ENCODE data around the gene TP53BP1.

TP53BP1 gene

GRCh38 chr15:43517354-43518196, 24.6 kb upstream of the TP53BP1 start, which contains the start of gene MAP1A:
TSS of gene MAP1A (plus strand) at chr15:43517608. CDS start at chr15:43521474, 3,866 bp downstream.
- peak; percentile 15 for DNase-seq

DNA sequence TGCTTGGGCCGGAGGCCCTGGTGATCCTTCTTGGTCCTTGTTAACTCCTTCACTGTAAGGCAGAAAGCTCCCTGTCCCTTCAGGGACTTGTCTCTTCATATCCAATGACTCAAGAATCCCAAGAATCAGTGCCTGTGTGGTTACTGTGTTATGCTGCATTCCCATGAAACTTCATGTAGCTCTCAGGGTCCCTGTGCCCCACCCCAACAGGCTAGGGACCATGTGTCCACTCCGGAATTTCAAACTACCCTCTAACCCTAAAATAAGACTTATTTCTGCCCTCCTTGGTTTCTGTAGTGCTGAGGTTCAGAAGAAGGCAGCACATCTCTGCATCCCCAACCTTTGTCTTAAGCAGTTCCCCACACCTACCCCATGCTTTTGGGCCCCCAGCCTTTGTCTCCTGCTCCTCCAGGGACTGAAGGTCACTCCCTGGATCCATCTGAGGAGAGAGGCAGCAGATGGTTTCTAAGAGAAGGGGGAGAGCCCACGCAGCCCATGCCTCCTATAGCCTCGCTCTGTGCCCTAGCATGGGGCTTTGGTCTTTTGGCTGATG, 23.9 kb upstream of the TP53BP1 start:
- no peak for DNase-seq

DNA sequence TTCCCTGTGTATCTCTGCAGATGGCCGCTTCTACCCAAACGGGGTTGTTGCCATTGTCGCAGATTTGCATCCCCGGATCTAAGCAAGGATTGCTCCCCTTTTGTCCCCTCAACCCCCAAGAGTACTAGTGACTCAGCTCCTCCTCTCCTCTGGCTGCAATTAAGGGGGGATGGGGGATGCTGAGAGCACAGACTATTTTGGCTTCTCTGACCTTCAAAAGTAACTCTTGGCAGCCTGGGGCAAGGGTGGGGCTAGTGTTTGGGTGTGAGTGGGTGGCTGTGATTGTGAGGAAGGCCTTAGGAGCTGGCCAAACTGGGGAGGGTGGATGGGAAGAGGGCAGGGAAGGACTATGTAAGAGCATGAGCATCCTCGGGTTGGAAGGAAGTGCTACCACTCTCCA, 23.2 kb upstream of the TP53BP1 start:
- DNase-seq = no peak

GRCh38 chr15:43515741-43516140, 22.8 kb upstream of the TP53BP1 start:
- DNase-seq = no peak

GRCh38 chr15:43514241-43515057, 21.5 kb upstream of the TP53BP1 start:
- peak; percentile 11 for DNase-seq

GRCh38 chr15:43513550-43513949, 20.6 kb upstream of the TP53BP1 start:
- no peak for DNase-seq

DNA sequence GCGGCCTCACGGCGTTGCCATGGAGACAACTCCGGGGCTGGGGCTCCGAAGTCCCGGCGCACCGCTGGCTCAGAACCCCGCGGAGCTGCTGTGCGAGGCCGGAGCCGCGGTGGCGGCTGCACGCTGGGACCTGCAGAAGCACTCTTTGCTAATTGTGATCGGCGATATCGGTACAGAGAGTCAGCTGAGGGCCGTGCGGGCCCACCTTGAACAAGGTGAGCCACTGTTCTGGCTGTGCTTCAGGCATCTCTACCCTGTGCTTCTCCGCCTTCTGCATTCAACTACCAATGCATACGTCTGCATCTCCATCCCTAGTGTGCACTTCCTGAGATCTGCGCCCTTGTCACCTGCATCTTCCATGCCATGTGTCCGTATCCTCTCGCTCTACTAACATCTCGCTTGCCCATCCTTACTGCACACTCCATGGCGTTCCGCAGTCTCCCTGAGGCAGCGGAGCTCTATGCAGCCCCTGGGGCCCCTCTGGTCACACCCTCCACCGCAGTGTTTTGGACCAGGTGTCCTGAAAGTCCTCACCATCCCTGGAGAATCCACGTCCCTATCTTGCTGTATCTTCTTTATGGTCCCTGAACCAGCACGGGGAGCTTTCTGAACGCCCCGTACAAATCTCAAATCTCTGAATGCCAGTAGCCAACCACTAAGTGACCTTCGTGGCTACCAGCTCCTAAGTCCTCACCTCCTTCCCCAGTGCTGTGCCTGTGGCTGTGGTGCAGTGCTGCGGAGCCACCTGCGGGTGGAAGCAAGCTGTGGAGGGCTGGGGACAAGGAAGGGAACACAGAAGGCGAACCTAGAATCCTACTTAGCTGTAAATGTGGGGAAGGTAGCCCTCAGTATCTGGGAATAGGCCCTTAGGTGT, 18.3 kb upstream of the TP53BP1 start:
- DNase-seq = peak; percentile 53

DNA sequence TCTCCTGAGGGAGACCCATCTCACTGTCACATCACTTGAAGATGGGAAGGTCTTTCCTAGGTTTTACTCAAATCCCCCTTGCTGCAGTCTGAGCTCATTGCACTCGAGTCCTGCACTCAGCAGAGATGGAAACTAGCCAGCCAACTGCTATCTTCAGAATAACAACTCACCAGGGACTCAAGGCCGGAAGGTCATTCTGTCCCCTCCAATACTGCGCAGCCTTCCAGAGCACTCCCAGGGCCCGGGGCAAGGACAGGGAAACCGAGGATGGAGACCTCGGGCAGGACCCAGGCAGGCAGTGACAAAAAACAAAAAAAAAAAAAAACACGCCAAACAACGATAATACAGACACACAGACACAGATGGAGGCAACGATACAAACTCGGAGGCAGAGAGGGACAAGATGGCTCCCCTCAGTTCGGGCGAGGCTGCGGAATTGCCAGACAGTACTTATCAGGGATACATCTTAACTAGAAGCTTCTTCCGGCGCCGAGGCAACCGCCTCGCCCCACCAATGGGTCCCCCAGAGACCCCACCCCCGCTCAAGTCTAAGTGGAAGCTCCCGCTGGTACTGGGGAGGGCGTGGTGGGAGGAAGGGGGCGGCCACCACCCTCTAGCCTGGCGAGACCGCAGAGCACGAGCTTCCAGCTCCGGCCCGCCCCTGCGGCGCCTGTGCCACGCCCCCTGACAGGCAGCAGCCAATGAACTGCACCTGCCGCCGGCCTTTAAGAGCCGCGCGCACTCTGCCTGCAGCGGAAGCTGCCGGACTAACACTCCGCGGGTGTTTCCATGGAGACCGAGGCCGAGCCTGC, 17.4 kb upstream of the TP53BP1 start:
- DNase-seq = peak; percentile 98

GRCh38 chr15:43509660-43510199, 16.8 kb upstream of the TP53BP1 start:
- DNase-seq = no peak

GRCh38 chr15:43508991-43509659, 16.2 kb upstream of the TP53BP1 start:
- DNase-seq = peak; percentile 7

GRCh38 chr15:43508421-43508820, 15.5 kb upstream of the TP53BP1 start:
- DNase-seq = no peak

- no peak for DNase-seq
Measured at GRCh38 chr15:43505738-43506137, 12.8 kb upstream of the TP53BP1 start.

- no peak for DNase-seq
Measured at GRCh38 chr15:43499635-43500034, 6.7 kb upstream of the TP53BP1 start.

- DNase-seq = no peak
Measured at GRCh38 chr15:43498990-43499389, 6.0 kb upstream of the TP53BP1 start.

- no peak for DNase-seq
Measured at GRCh38 chr15:43493703-43494472, 932 bp upstream of the TP53BP1 start.

DNA sequence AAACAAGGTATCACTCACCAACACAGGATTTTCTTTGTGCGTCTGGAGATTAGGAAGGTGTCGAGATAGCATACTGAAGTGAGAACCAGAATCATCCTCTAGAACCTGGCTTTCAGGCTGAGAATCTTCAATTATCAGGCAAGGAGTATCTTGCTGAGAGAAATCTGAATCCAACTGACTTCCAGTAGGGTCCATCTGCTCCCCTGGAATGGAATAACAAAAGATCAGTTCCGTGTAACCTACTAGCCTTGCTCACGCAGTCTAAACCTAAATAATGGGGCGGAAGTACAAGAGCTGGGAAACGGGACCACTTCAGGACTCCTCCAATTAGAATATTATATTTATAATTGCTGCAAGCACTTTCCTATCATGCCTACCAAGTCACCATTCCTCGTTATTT, 690 bp downstream of the TP53BP1 start:
- no peak for DNase-seq

DNA sequence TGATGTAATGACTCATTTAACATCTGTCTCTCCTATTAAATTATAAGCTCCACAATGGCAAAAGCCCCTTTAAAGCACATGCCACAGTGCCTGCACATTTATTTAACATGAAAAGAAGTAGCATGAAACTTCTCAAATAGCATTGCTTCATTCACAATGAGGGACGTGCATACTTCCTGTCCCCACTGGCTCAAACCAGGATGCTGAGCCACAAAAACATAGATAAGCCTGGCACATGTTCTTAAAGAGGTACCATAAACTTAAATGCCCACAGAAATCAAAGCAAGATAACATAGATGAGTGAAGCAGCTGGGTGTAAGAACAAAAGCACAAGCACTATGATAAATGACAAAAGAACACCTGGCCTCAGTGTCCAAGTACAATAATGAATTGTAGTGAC, 3.8 kb downstream of the TP53BP1 start:
- peak; percentile 3 for DNase-seq

DNA sequence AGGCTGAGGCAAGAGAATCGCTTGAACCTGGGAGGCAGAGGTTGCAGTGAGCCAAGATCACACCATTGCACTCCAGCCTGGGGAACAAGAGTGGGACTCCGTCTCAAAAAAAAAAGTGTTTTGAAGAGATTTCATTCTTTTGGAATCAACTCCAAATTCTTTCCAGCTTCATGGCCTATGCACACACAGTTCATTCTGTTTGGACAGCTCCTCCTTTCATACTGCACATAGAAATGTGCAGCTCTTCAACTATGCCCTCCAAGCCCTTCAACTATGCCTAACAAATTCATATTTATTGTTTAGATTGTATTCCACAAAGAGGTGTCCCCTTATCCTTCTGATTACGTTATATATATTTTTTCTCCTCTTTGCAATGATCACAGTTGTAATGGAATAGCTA, 4.2 kb downstream of the TP53BP1 start:
- no peak for DNase-seq

DNA sequence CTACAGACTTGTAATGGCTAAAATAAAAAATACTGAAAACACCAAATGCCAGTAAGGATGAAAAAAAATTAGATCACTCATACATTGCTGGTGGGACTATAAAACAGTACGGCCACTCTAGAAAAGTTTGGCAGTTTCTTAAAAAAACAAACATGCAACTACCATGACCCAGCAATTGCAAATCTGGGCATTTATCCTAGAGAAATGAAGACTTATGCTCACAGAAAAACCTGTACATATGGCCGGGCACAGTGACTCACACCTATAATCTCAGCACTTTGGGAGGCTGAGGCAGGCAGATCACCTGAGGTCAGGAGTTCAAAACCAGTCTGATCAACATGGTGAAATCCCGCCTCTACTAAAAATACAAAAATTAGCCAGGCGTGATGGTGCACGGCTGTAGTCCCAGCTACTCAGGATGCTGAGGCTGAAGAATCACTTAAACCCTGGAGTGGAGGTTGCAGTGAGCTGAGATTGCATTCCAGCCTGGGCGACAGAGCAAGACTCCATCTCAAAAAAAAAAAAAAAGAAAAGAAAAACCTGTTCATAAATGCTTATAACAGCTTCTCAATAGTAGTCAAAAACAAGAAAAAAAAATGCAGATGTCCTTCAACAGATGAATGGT, 5.6 kb downstream of the TP53BP1 start:
- no peak for DNase-seq

DNA sequence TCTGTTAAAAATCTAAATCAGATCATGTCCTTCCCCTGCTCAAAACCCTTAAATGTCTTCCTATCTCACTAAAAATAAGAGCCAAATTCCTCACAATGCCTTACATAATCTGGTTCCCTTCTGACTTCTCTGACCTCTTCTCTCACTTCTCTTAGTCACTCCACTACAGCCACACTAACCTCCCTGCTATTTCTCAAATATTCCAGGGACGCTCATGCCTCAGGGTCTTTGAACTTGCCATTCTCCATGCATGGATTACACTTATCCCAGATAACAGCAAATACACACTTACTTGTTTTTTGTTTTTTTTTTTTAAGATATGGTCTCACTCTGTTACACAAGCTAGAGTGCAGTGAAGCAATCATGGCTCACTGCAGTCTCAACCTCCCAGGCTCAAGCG, 8.5 kb downstream of the TP53BP1 start:
- DNase-seq = no peak

All from NCI-H345 (cell line).